WERI-Rb-1 (cell line): ENCODE data around the gene DCANP1.

Source experiments
- DNase-seq: peaks from one replicate; pipeline ENCODE4 v3.0.0-alpha.2; 2020
- H3K27ac ChIP-seq: fragments of 250-450 bp; sonication (Bioruptor Pico); 2 replicates; pipeline ENCODE4 v1.5.1; 2020; ENCODE audit warnings: mild to moderate bottlenecking, moderate library complexity
- H3K27me3 ChIP-seq: fragments of 250-450 bp; sonication (Bioruptor Pico); 2 replicates; pipeline ENCODE4 v1.5.1; 2021; ENCODE audit warnings: mild to moderate bottlenecking, low read depth, moderate library complexity; ENCODE audit not compliant: insufficient read depth, severe bottlenecking
- H3K36me3 ChIP-seq: fragments of 250-450 bp; sonication (Bioruptor Pico); 2 replicates; pipeline ENCODE4 v1.5.1; 2020; ENCODE audit warnings: mild to moderate bottlenecking, moderate library complexity
- H3K4me3 ChIP-seq: 2 replicates; pipeline ENCODE4 v1.5.1; 2011; ENCODE audit warnings: low read depth, mild to moderate bottlenecking, control low read depth, low read length
- H3K9me3 ChIP-seq: fragments of 250-450 bp; sonication (Bioruptor Pico); 2 replicates; pipeline ENCODE4 v1.5.1; 2021; ENCODE audit warnings: mild to moderate bottlenecking, moderate library complexity; ENCODE audit not compliant: severe bottlenecking
- TF ChIP-seq, protein P1 (sequence below): IDR thresholded peaks from 2 replicates; pipeline ENCODE4 v1.5.1; 2011; ENCODE audit warnings: low read depth, mild to moderate bottlenecking, control low read depth, inconsistent platforms, low read length

Gene DCANP1

GRCh38 chr5:135468541-135468940, 21.4 kb upstream of the DCANP1 start:
- H3K36me3 ChIP-seq = no peaks in the 10 kb centered on the region
- DNase-seq = no peak
- no peaks in the 10 kb centered on the region for H3K9me3 ChIP-seq
- TF ChIP-seq, protein P1, sequence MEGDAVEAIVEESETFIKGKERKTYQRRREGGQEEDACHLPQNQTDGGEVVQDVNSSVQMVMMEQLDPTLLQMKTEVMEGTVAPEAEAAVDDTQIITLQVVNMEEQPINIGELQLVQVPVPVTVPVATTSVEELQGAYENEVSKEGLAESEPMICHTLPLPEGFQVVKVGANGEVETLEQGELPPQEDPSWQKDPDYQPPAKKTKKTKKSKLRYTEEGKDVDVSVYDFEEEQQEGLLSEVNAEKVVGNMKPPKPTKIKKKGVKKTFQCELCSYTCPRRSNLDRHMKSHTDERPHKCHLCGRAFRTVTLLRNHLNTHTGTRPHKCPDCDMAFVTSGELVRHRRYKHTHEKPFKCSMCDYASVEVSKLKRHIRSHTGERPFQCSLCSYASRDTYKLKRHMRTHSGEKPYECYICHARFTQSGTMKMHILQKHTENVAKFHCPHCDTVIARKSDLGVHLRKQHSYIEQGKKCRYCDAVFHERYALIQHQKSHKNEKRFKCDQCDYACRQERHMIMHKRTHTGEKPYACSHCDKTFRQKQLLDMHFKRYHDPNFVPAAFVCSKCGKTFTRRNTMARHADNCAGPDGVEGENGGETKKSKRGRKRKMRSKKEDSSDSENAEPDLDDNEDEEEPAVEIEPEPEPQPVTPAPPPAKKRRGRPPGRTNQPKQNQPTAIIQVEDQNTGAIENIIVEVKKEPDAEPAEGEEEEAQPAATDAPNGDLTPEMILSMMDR = no peak
- H3K4me3 ChIP-seq = no peak overlapping the region
- H3K27ac ChIP-seq = no peak overlapping the region
- H3K27me3 ChIP-seq = no peaks in the 10 kb centered on the region

GRCh38 chr5:135467871-135468485, 20.8 kb upstream of the DCANP1 start:
- Histone ChIP-seq H3K27ac (no peak overlapping the region), H3K27me3 (no peaks in the 10 kb centered on the region), H3K36me3 (no peaks in the 10 kb centered on the region), H3K4me3 (no peak overlapping the region), H3K9me3 (no peaks in the 10 kb centered on the region)
- TF ChIP-seq, protein P1 = no peak
- DNase-seq = no peak

- no peaks in the 10 kb centered on the region for H3K36me3 ChIP-seq
- H3K27ac ChIP-seq = no peak overlapping the region
- TF ChIP-seq, protein P1 = no peak
- no peak overlapping the region for H3K4me3 ChIP-seq
- H3K27me3 ChIP-seq = no peaks in the 10 kb centered on the region
- no peaks in the 10 kb centered on the region for H3K9me3 ChIP-seq
- DNase-seq = peak; percentile 22
These were observed 20.0 kb upstream of the DCANP1 start for GRCh38 chr5:135467051-135467625.

GRCh38 chr5:135466178-135467050, 19.3 kb upstream of the DCANP1 start:
- Histone ChIP-seq H3K27me3 (no peaks in the 10 kb centered on the region), H3K36me3 (no peaks in the 10 kb centered on the region), H3K9me3 (no peaks in the 10 kb centered on the region), H3K4me3 (no peak overlapping the region), H3K27ac (no peak overlapping the region)
- DNase-seq = peak; percentile 85
- TF ChIP-seq, protein P1 = peak; percentile 96

DNA sequence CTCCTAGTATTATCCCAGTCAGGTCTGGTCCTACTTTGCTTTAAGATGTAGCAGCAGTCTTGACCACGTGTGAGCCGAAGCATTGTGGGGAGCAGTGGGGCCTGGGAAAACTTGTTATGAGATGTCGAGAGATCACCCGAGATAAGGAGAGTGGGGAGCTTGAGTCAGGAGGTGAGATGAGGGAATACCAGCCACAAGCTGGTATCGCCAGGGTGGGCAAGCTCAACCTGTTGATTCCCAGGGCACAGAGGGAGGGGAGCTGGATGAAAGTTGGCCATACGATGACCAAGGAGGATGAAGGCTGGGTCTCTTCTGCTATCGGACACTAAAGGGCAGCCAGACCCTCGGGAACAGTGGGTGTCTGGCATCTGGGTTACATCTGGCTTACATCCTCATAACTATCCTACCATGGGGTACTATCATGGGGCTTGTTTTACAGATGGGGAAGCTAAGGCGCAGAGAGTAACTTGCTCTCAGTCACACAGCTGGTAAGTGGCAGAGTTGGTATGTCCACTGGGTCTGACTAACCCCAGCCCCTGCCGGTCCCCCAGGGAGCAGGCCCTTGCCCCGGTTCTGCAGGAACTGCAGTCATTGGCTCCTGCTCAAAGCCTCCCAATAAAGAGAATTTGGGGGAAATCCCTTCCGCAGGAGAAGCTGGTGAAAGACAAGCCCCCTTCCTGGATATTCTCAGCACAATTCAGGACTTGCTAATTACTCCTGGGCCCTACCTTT, 18.4 kb upstream of the DCANP1 start:
- Histone ChIP-seq H3K36me3 (no peaks in the 10 kb centered on the region), H3K27ac (no peak overlapping the region), H3K27me3 (no peaks in the 10 kb centered on the region), H3K9me3 (no peaks in the 10 kb centered on the region), H3K4me3 (no peak overlapping the region)
- DNase-seq = no peak
- TF ChIP-seq, protein P1 = no peak
